Forelimb muscle (tissue), 1 donor: Measurements from ENCODE around the gene PLXNB1. TPM values are rescaled to one million over a fixed set of nuclear protein-coding genes. Genes with fewer than 3 reads are reported as not detected.

Experiments
- DNase-seq: peaks from one replicate; pipeline ENCODE4 v3.0.0-alpha.2; 2013; ENCODE audit warnings: low read depth
- polyA plus RNA-seq: library from polyadenylated mRNA; unstranded; fragments of 120-200 nt; gene quantifications from one replicate; pipeline ENCODE4 v1.2.1, GENCODE V29; 2013; ENCODE audit not compliant: insufficient read length

PLXNB1 gene
- polyA plus RNA-seq, 1 donor: 17.3 TPM

GRCh38 chr3:48370333-48370713 lies 59.6 kb downstream of the PLXNB1 start:
- no peak for DNase-seq

- DNase-seq: no peak
Observed at GRCh38 chr3:48369693-48370332, 60.1 kb downstream of the PLXNB1 start.

DNA sequence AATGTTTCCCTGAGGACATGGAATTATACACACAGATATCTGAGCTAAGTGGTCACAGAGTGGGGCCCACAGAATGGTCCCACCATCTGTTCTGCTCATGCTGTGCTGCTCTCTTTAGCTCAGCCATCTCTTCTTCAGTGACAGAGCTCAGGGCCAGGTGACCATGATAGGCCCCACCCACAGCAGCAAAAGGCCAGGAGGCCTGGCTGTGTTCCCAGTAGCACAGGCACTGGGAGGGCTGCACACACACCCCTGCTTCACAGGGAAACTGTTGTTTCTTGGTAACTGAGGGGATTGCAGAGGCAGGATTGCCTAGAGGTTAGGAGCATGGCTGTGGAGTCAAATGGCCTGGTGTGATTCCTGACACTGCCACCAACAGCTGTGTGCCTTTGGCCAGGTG lies 62.7 kb downstream of the PLXNB1 start:
- no peak for DNase-seq

GRCh38 chr3:48364840-48365239 lies 65.0 kb downstream of the PLXNB1 start:
- no peak for DNase-seq

GRCh38 chr3:48361928-48362327 lies 68.0 kb downstream of the PLXNB1 start:
- no peak for DNase-seq

DNA sequence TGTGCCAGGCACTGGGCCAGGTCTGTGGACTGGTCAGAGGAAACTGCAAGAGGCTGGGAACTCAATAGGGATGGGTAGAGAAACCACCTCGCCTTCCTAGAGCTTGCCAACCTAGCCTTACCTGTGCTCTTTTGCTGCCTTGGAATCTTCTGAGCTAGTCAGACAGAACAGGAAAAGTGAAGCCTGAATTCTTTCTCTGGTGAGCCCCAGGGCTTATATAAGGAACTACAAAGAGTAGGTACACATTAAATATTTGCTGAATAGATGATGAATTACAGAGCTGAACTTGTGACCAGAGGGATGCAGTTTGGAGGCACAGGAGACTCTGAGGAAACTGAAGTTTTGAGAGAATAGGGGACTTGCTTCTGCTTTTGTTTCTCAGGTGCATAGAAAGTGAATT lies 73.5 kb downstream of the PLXNB1 start:
- no peak for DNase-seq

- no peak for DNase-seq
Observed at GRCh38 chr3:48353987-48354386, 75.9 kb downstream of the PLXNB1 start.

Other genes starting within 250 kb of the PLXNB1 start
- 3.1 TPM for gene CDC25A, start 241.7 kb downstream of the PLXNB1 start, polyA plus RNA-seq
- 1.5 TPM for gene CAMP, start 206.6 kb downstream of the PLXNB1 start, polyA plus RNA-seq
- 8.4 TPM for gene ZNF589, start 189.0 kb downstream of the PLXNB1 start, polyA plus RNA-seq
- gene NME6, start 128.7 kb downstream of the PLXNB1 start, polyA plus RNA-seq: 23.0 TPM
- gene SPINK8, start 96.4 kb downstream of the PLXNB1 start, polyA plus RNA-seq: not detected
- gene FBXW12, start 57.9 kb downstream of the PLXNB1 start, polyA plus RNA-seq: 0.15 TPM
- gene CCDC51, start 10.0 kb upstream of the PLXNB1 start, polyA plus RNA-seq: 11.0 TPM
- 160 TPM for gene TMA7, start 10.2 kb upstream of the PLXNB1 start, polyA plus RNA-seq
- gene ATRIP, start 16.7 kb upstream of the PLXNB1 start, polyA plus RNA-seq: 7.3 TPM
- 58.4 TPM for gene SHISA5, start 74.1 kb upstream of the PLXNB1 start, polyA plus RNA-seq
- gene PFKFB4, start 126.7 kb upstream of the PLXNB1 start, polyA plus RNA-seq: 5.1 TPM
- gene UCN2, start 133.7 kb upstream of the PLXNB1 start, polyA plus RNA-seq: 0.19 TPM
- gene COL7A1, start 165.2 kb upstream of the PLXNB1 start, polyA plus RNA-seq: 6.4 TPM
- gene UQCRC1, start 179.6 kb upstream of the PLXNB1 start, polyA plus RNA-seq: 204 TPM
- gene TMEM89, start 191.7 kb upstream of the PLXNB1 start, polyA plus RNA-seq: not detected
- 8.9 TPM for gene SLC26A6, start 205.4 kb upstream of the PLXNB1 start, polyA plus RNA-seq
- gene CELSR3, start 232.8 kb upstream of the PLXNB1 start, polyA plus RNA-seq: 0.35 TPM